ENCODE data around the gene SLITRK3.

The SLITRK3 gene

GRCh38 chr3:165170236-165170635 is 25.9 kb downstream of the SLITRK3 start:
- Histone ChIP-seq H3K4me2 (ENCODE audit: insufficient read depth, low read length) (no peak overlapping the region), H3K27me3 (ENCODE audit: insufficient read depth, low read length, poor library complexity) (no peaks in the 10 kb centered on the region)
- ATAC-seq (ENCODE audit: insufficient read depth, low read depth) = no peak

GRCh38 chr3:165169368-165169767 is 26.8 kb downstream of the SLITRK3 start:
- H3K27ac ChIP-seq (ENCODE audit: low read length) = no peak overlapping the region
- H3K79me2 ChIP-seq (ENCODE audit: insufficient read depth, low read length) = no peaks in the 10 kb centered on the region
- H3K9me3 ChIP-seq (ENCODE audit: insufficient read depth, low read length, severe bottlenecking) = no peaks in the 10 kb centered on the region
- H2AFZ ChIP-seq (ENCODE audit: low read depth, low read length) = no peak overlapping the region
- H3K4me2 ChIP-seq (ENCODE audit: insufficient read depth, low read length) = no peak overlapping the region
- no peak for DNase-seq
- no peaks in the 10 kb centered on the region for H3K4me1 ChIP-seq (ENCODE audit: insufficient read depth, low read length)
- H3K4me3 ChIP-seq (ENCODE audit: low read depth in 1 of 2, low read length in 2 of 2) = no peak overlapping the region
- H3K27me3 ChIP-seq (ENCODE audit: insufficient read depth, low read length, poor library complexity) = no peaks in the 10 kb centered on the region
- H3K9ac ChIP-seq (ENCODE audit: low read depth, low read length) = no peak overlapping the region
- no peaks in the 10 kb centered on the region for H3K36me3 ChIP-seq (ENCODE audit: insufficient read depth, low read length)
- no peaks in the 10 kb centered on the region for H4K20me1 ChIP-seq (ENCODE audit: insufficient read depth, low read length)
- TF ChIP-seq EZH2 (IDR thresholded peaks at IDR 0.05; ENCODE audit: borderline replicate concordance, low read depth, low read length, severe bottlenecking) = no peak
- no peak for TF ChIP-seq CTCF (IDR thresholded peaks at IDR 0.05; ENCODE audit: borderline replicate concordance, extremely low read depth, low read length, poor library complexity, severe bottlenecking)
- ATAC-seq (ENCODE audit: insufficient read depth, low read depth) = no peak

More at GRCh38 chr3:165170236-165170635, 25.9 kb downstream of the SLITRK3 start:
- H2AFZ ChIP-seq (ENCODE audit: low read depth, low read length) = no peak overlapping the region
- H3K79me2 ChIP-seq (ENCODE audit: insufficient read depth, low read length) = no peaks in the 10 kb centered on the region
- H3K9ac ChIP-seq (ENCODE audit: low read depth, low read length) = no peak overlapping the region
- no peaks in the 10 kb centered on the region for H3K36me3 ChIP-seq (ENCODE audit: insufficient read depth, low read length)
- no peaks in the 10 kb centered on the region for H3K9me3 ChIP-seq (ENCODE audit: insufficient read depth, low read length, severe bottlenecking)
- no peak for DNase-seq
- TF ChIP-seq CTCF (IDR thresholded peaks at IDR 0.05; ENCODE audit: borderline replicate concordance, extremely low read depth, low read length, poor library complexity, severe bottlenecking) = no peak
- no peak for TF ChIP-seq EZH2 (IDR thresholded peaks at IDR 0.05; ENCODE audit: borderline replicate concordance, low read depth, low read length, severe bottlenecking)
- H3K4me3 ChIP-seq (ENCODE audit: low read depth in 1 of 2, low read length in 2 of 2) = no peak overlapping the region
- no peak overlapping the region for H3K27ac ChIP-seq (ENCODE audit: low read length)
- no peaks in the 10 kb centered on the region for H4K20me1 ChIP-seq (ENCODE audit: insufficient read depth, low read length)
- no peaks in the 10 kb centered on the region for H3K4me1 ChIP-seq (ENCODE audit: insufficient read depth, low read length)

GRCh38 chr3:165162883-165163282 is 33.3 kb downstream of the SLITRK3 start:
- Histone ChIP-seq H3K36me3 (ENCODE audit: insufficient read depth, low read length) (no peaks in the 10 kb centered on the region), H3K4me2 (ENCODE audit: insufficient read depth, low read length) (no peak overlapping the region), H3K27ac (ENCODE audit: low read length) (no peak overlapping the region), H3K9ac (ENCODE audit: low read depth, low read length) (no peak overlapping the region), H2AFZ (ENCODE audit: low read depth, low read length) (no peak overlapping the region), H4K20me1 (ENCODE audit: insufficient read depth, low read length) (no peaks in the 10 kb centered on the region), H3K4me1 (ENCODE audit: insufficient read depth, low read length) (no peaks in the 10 kb centered on the region), H3K27me3 (ENCODE audit: insufficient read depth, low read length, poor library complexity) (no peaks in the 10 kb centered on the region), H3K4me3 (ENCODE audit: low read depth in 1 of 2, low read length in 2 of 2) (no peak overlapping the region), H3K79me2 (ENCODE audit: insufficient read depth, low read length) (no peaks in the 10 kb centered on the region), H3K9me3 (ENCODE audit: insufficient read depth, low read length, severe bottlenecking) (no peaks in the 10 kb centered on the region)
- TF ChIP-seq CTCF (IDR thresholded peaks at IDR 0.05; ENCODE audit: borderline replicate concordance, extremely low read depth, low read length, poor library complexity, severe bottlenecking) = no peak
- TF ChIP-seq EZH2 (IDR thresholded peaks at IDR 0.05; ENCODE audit: borderline replicate concordance, low read depth, low read length, severe bottlenecking) = no peak
- ATAC-seq (ENCODE audit: insufficient read depth, low read depth) (no peak), DNase-seq (no peak)
